NT2/D1 (cell line): ENCODE measurements around the gene KPNA6.

Experiments used
- YY1 ChIP-seq: IDR thresholded peaks from 2 replicates; pipeline ENCODE4 v1.6.1; 2011; ENCODE audit not compliant: insufficient read length, insufficient read depth
- ZNF274 ChIP-seq: IDR thresholded peaks from 2 replicates; pipeline ENCODE4 v1.6.1; 2011; ENCODE audit warnings: mild to moderate bottlenecking, low read depth, low read length

DNA sequence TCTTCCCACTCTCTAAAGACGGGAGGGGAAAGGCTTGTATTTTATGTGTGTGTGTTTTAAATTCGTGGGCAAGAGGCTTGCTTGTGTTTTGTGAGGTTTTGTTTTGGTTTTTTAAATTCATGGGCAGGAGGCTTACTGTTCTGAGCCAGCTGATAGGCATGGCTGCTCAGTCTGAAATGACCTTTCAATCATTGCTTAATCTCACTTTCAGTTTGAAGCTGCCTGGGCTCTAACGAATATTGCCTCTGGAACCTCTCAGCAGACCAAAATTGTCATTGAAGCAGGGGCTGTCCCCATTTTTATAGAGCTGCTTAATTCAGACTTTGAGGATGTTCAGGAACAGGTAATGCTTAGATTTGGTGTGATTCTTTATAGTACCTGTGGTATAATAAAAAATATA is 51.3 kb downstream of the KPNA6 start:
- TF ChIP-seq YY1 (no peak), ZNF274 (no peak)
